Astrocyte (in vitro differentiated cells and primary cell): ENCODE data around the gene MAPK8IP3. TPM values are rescaled to one million over a fixed set of nuclear protein-coding genes. Genes with fewer than 3 reads are reported as not detected.

Source experiments
- DNase-seq: peaks from one replicate; pipeline ENCODE4 v3.0.0-alpha.2; 2010; ENCODE audit warnings: low read depth
- FAIRE-seq: peaks from 2 replicates; lab custom pipeline; 2011; peaks lifted over from hg19 to GRCh38; lab: Jason Lieb, UNC
- H2AFZ ChIP-seq: 2 replicates; pipeline ENCODE4 v1.6.0; 2012; ENCODE audit warnings: low read depth, low read length, inconsistent platforms
- H3K27ac ChIP-seq: 2 replicates; pipeline ENCODE4 v1.5.1; 2011; ENCODE audit warnings: low read depth, low read length, inconsistent platforms
- H3K27me3 ChIP-seq: 2 replicates; pipeline ENCODE4 v1.6.0; 2011; ENCODE audit warnings: low read length, inconsistent platforms; ENCODE audit not compliant: insufficient read depth
- H3K36me3 ChIP-seq: 2 replicates; pipeline ENCODE4 v1.5.1; 2011; ENCODE audit warnings: low read length, inconsistent platforms; ENCODE audit not compliant: insufficient read depth
- H3K4me1 ChIP-seq: 2 replicates; pipeline ENCODE4 v1.5.1; 2011; ENCODE audit warnings: low read length, inconsistent platforms; ENCODE audit not compliant: insufficient read depth
- H3K4me2 ChIP-seq: 2 replicates; pipeline ENCODE4 v1.6.0; 2012; ENCODE audit warnings: low read length, inconsistent platforms
- H3K4me3 ChIP-seq: 2 replicates; pipeline ENCODE4 v1.5.1; 2011; ENCODE audit warnings: low read depth, mild to moderate bottlenecking, low read length, inconsistent platforms; ENCODE audit not compliant: insufficient read depth
- H3K79me2 ChIP-seq: 2 replicates; pipeline ENCODE4 v1.6.0; 2012; ENCODE audit warnings: mild to moderate bottlenecking, low read length, inconsistent platforms; ENCODE audit not compliant: insufficient read depth
- H3K9ac ChIP-seq: 2 replicates; pipeline ENCODE4 v1.6.0; 2012; ENCODE audit warnings: mild to moderate bottlenecking, low read length, inconsistent platforms
- H3K9me3 ChIP-seq: 2 replicates; pipeline ENCODE4 v1.5.1; 2012; ENCODE audit warnings: low read depth, mild to moderate bottlenecking, low read length, inconsistent platforms; ENCODE audit not compliant: insufficient read depth
- H4K20me1 ChIP-seq: 2 replicates; pipeline ENCODE4 v1.6.0; 2012; ENCODE audit warnings: low read length, inconsistent platforms; ENCODE audit not compliant: insufficient read depth
- H3K27ac Mint-ChIP-seq: one replicate; pipeline ENCODE4 v1.8.0; 2021; ENCODE audit warnings: mild to moderate bottlenecking, mixed read lengths; ENCODE audit not compliant: unreplicated experiment
- H3K27me3 Mint-ChIP-seq: one replicate; pipeline ENCODE4 v1.8.0; 2021; ENCODE audit warnings: low read depth, mixed read lengths; ENCODE audit not compliant: unreplicated experiment
- H3K36me3 Mint-ChIP-seq: one replicate; pipeline ENCODE4 v1.8.0; 2021; ENCODE audit warnings: low read depth, mixed read lengths; ENCODE audit not compliant: unreplicated experiment
- H3K4me1 Mint-ChIP-seq: one replicate; pipeline ENCODE4 v1.8.0; 2021; ENCODE audit warnings: low read depth, mixed read lengths; ENCODE audit not compliant: unreplicated experiment
- H3K4me3 Mint-ChIP-seq: one replicate; pipeline ENCODE4 v1.8.0; 2021; ENCODE audit warnings: mild to moderate bottlenecking, moderate library complexity, mixed read lengths; ENCODE audit not compliant: unreplicated experiment
- H3K9me3 Mint-ChIP-seq: one replicate; pipeline ENCODE4 v1.8.0; 2021; ENCODE audit warnings: mild to moderate bottlenecking, mixed read lengths; ENCODE audit not compliant: unreplicated experiment
- EZH2 ChIP-seq: IDR thresholded peaks from 2 replicates; pipeline ENCODE4 v1.6.1; 2012; ENCODE audit warnings: mild to moderate bottlenecking, low read length, inconsistent platforms; ENCODE audit not compliant: insufficient read depth
- total RNA-seq: library from RNA; stranded (reverse); gene quantifications from 2 replicates; pipeline ENCODE4 v1.2.1, GENCODE V29; 2021
- TF ChIP-seq, protein P1 (sequence below): IDR thresholded peaks from 2 replicates; pipeline ENCODE4 v1.5.1; 2011; ENCODE audit warnings: low read depth, mild to moderate bottlenecking, inconsistent platforms, low read length, moderate library complexity; ENCODE audit not compliant: insufficient read depth

MAPK8IP3 gene
- total RNA-seq, 1 donor from 2014 or later: 92.4 TPM

- H3K4me3 ChIP-seq: no peak overlapping the region
- H3K4me2 ChIP-seq: no peak overlapping the region
- peaks cover 12% of the 10 kb centered on the region for H3K4me1 ChIP-seq
- peaks cover 38% of the 10 kb centered on the region for H4K20me1 ChIP-seq
- TF ChIP-seq, protein P1, sequence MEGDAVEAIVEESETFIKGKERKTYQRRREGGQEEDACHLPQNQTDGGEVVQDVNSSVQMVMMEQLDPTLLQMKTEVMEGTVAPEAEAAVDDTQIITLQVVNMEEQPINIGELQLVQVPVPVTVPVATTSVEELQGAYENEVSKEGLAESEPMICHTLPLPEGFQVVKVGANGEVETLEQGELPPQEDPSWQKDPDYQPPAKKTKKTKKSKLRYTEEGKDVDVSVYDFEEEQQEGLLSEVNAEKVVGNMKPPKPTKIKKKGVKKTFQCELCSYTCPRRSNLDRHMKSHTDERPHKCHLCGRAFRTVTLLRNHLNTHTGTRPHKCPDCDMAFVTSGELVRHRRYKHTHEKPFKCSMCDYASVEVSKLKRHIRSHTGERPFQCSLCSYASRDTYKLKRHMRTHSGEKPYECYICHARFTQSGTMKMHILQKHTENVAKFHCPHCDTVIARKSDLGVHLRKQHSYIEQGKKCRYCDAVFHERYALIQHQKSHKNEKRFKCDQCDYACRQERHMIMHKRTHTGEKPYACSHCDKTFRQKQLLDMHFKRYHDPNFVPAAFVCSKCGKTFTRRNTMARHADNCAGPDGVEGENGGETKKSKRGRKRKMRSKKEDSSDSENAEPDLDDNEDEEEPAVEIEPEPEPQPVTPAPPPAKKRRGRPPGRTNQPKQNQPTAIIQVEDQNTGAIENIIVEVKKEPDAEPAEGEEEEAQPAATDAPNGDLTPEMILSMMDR: no peak
- no peak for TF ChIP-seq EZH2
- peak overlapping the region; percentile 95 for H3K27ac Mint-ChIP-seq
- no peak overlapping the region for H3K27ac ChIP-seq
- H3K4me1 Mint-ChIP-seq: peaks cover 9% of the 10 kb centered on the region
- H3K36me3 Mint-ChIP-seq: peaks cover 2% of the 10 kb centered on the region
- peaks cover 47% of the 10 kb centered on the region for H3K79me2 ChIP-seq
- no peaks in the 10 kb centered on the region for H3K27me3 ChIP-seq
- peaks cover under 1% of the 10 kb centered on the region for H3K36me3 ChIP-seq
- DNase-seq (no peak), FAIRE-seq (no peak)
- no peak overlapping the region for H2AFZ ChIP-seq
- no peak overlapping the region for H3K9ac ChIP-seq
- no peaks in the 10 kb centered on the region for H3K9me3 ChIP-seq
- H3K27me3 Mint-ChIP-seq: no peaks in the 10 kb centered on the region
- no peaks in the 10 kb centered on the region for H3K9me3 Mint-ChIP-seq
- H3K4me3 Mint-ChIP-seq: peak overlapping the region; percentile 94
These were observed 74.0 kb downstream of the MAPK8IP3 start for GRCh38 chr16:1779741-1780676.

- Mint-ChIP-seq H3K4me1 (peaks cover 9% of the 10 kb centered on the region), H3K9me3 (no peaks in the 10 kb centered on the region), H3K4me3 (peak overlapping the region; percentile 94), H3K27me3 (no peaks in the 10 kb centered on the region), H3K36me3 (peaks cover 2% of the 10 kb centered on the region), H3K27ac (peak overlapping the region; percentile 95)
- Histone ChIP-seq H3K9me3 (no peaks in the 10 kb centered on the region), H3K4me2 (peak overlapping the region; percentile 95), H3K27ac (no peak overlapping the region), H3K79me2 (peaks cover 47% of the 10 kb centered on the region), H4K20me1 (peaks cover 43% of the 10 kb centered on the region), H3K4me3 (no peak overlapping the region), H3K9ac (peak overlapping the region; percentile 81), H3K27me3 (no peaks in the 10 kb centered on the region), H2AFZ (no peak overlapping the region), H3K36me3 (peaks cover 2% of the 10 kb centered on the region), H3K4me1 (peaks cover 12% of the 10 kb centered on the region)
- TF ChIP-seq EZH2: no peak
- TF ChIP-seq, protein P1: no peak
- no peak for FAIRE-seq
- no peak for DNase-seq
These were observed 74.7 kb downstream of the MAPK8IP3 start for GRCh38 chr16:1780677-1781072.

- Mint-ChIP-seq H3K9me3 (no peaks in the 10 kb centered on the region), H3K4me3 (peak overlapping the region; percentile 94), H3K27ac (peak overlapping the region; percentile 95), H3K36me3 (peaks cover 2% of the 10 kb centered on the region), H3K4me1 (peaks cover 9% of the 10 kb centered on the region), H3K27me3 (no peaks in the 10 kb centered on the region)
- peak overlapping the region; percentile 81 for H3K9ac ChIP-seq
- H4K20me1 ChIP-seq: peaks cover 48% of the 10 kb centered on the region
- H3K4me2 ChIP-seq: peak overlapping the region; percentile 95
- peaks cover 52% of the 10 kb centered on the region for H3K79me2 ChIP-seq
- peaks cover 12% of the 10 kb centered on the region for H3K4me1 ChIP-seq
- H3K27me3 ChIP-seq: no peaks in the 10 kb centered on the region
- no peak overlapping the region for H3K27ac ChIP-seq
- H3K4me3 ChIP-seq: peak overlapping the region; percentile 75
- FAIRE-seq: no peak
- H3K9me3 ChIP-seq: no peaks in the 10 kb centered on the region
- no peak for TF ChIP-seq EZH2
- TF ChIP-seq, protein P1: no peak
- H2AFZ ChIP-seq: no peak overlapping the region
- peaks cover 2% of the 10 kb centered on the region for H3K36me3 ChIP-seq
- DNase-seq: no peak
These were observed 75.3 kb downstream of the MAPK8IP3 start for GRCh38 chr16:1781254-1781653.
